GM18868 (cell line): ENCODE data around the gene POLL.

Experiments used
- ATAC-seq: cut with Tn5 transposase; IDR thresholded peaks from one replicate; pipeline ENCODE4 v1.9.1; 2021; ENCODE audit warnings: mild to moderate bottlenecking, moderate library complexity; ENCODE audit not compliant: unreplicated experiment

POLL gene

DNA sequence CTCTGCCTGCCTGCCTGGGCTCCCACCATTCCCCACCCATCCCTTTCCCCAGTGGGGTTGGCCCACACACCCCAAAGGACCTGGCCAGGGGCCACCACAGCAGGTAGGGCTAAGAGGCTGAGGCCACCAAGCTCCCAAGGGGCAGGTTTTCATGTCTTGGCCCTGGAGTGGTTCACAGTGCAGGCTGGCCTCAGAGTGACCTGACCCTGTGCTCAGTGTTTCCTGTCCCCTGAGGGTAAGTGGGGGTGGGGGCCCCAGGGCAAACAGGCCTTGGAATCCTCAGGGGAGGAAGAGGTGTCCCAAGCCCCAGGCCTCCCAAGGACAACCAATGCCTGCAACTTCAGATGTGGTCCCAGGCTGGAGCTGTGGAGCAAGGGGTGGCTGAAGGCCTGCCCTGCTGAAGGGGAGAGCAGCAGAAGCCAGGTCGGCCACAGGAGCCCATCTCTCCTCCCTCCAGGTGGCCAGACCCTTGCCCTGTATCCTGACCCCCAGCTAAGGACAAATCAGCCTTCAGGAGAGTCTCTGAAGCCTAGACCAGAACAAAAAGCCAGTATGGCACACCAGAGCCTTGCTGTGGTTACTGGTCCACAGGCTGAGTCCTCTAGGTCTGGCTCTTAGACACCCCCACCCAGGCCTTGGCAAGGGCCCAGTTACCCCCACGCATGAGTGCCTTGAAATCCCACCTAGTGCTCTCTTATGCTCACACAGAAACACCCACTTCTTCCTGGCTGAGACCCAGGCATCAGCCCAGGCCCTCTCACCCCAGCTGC, 27.6 kb downstream of the POLL start:
- ATAC-seq, result no peak

DNA sequence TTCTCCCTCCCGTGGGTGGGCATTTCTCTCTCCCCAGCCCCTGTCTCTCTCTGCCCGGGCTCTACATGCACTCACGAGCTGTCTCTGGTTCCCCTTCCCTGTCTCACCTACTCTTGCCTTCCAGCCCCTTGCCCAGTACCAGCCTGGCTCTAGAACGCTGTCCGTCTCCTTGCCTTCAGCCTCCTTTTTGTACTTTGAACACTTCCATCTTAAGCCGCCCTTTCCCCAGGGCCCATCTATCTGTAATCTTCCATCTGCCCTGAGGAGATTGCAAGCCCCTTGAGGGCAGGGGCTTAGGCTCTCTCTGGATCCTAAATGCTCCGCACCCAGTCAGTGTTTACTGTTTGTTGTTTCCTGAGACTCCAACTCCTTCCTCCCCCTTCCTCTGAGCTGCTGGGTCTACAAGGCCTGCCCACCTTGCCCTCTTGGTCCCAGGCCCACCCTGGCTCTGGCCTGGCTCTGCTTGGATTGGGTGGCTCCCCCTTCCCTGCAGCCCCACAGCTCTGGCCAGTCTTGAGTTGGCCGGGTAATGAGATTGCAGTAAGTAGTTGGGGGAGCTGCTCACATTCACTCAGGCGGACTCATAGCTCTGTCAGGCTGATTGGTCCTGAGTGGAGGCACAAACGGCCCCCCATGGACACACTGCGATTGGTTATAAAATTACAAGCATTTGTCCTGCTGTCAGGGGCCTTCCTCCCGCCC, 28.3 kb downstream of the POLL start:
- no peak for ATAC-seq

DNA sequence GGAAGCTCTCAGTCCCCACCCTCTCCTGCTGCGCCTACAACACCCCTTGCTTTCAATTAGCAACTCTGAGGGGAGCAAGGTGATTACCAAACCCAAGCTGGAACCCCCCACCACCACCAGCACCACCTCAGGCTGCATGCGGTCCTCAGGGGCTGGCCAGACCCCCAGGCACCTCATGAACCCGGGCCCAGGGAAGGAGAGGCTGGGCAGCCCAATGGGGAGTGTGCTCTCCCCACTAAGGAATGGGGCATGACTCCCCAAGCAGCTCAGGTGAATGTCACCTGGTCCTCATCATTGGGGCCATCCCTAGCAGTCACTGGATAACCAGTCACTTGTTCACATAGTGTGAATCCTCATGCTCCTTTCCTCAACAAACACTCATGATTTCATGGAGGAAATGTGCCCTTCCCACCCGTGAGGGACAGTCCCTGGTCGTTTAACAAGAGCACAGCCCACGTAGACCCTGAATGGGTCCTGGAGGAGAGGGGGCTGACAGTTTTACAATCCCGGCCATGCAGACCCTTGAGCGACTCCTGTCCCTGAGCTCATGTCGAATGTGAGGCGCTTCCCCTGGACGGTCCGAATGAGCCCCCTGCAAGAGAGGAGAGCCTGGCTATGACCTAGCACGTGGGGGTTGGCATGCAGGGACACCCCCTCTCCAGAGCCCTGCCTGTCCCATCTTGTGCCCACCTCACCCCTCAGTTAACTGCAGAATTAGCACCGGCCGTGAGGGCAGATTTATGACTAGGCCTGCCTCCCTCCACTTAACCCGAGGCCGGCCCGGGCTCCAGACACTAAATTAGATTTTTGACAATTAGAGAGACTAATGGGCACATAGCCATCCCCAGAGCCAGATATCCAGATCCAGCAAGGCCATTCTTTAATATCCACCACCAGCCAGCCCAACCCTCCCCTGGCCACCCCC, 29.1 kb downstream of the POLL start:
- no peak for ATAC-seq

DNA sequence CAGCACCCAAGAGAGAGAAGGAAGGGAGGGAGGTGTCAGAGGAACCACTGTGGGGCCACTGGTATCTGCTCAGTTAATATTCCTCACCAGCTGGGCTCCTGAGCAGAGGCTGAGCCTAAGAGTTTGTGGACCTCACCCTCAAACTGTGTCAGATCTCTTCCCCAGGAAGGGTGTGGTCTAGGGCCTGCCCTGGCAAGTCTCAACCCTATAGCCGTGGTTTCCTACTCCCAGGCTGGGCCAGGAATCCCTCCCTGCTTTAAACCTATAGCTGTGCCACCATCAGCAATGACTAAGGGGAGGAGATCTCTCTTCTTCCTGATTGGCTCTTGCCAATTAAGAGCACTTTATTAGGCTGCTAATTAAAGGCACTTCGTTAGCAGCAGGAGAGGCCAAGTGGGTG, 29.9 kb downstream of the POLL start:
- ATAC-seq, result no peak

DNA sequence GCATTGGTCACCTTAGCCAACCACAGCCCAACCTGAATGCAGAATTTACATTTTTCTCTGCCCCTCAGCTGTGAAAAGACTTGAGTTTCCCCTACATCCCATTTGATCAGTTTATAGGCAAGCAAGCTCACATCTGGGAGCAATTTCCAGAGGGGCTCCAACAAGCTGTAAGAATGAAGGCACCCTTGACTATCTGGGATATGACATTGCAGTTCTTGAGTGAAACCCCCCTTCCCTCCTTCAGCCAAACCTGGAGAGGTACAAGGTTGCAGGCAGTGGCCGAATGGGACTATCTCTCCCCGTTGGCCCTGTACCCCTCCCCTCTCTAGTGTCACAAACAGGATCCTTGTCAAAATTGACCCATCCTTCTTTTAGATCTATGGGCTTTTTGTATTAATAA, 30.5 kb downstream of the POLL start:
- no peak for ATAC-seq

GRCh38 chr10:101552442-101552841, 35.6 kb downstream of the POLL start:
- ATAC-seq, result no peak

DNA sequence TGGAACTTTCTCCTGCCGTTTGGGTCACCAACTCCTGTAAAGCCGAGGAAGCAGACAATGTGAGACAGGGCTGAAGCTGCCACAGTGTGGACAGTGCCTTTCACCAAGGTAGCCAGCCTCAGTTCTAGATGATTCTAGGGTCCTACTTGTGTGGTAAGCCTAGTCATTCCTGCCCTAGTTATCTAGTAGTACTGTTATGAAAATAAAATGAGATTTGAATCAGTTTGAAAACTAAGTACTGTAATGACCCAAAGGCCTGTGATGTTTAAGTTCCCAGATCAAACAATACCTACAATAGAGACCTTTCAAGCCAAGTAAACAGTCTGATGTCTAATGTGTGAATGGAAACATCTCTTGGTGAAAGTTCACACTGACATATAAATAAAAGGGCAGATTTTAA, 37.1 kb downstream of the POLL start:
- no peak for ATAC-seq

DNA sequence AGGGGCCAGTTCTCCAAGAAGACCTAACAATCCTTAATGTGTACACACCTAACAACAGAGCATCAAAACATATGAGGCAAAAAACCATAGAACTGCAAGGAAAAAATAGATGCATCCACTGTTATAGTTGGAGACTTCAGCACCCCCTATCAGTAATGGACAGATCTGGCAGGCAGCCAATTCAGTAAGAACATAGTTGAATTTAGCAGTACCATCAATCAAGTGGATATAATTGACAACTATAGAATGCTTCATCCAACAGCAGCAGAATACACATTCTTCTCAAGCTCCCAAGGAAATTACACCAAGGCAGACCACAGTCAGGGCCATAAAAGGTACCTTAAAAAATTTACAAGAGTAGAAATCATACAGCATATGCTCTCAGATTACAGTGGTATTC, 42.2 kb downstream of the POLL start:
- no peak for ATAC-seq

DNA sequence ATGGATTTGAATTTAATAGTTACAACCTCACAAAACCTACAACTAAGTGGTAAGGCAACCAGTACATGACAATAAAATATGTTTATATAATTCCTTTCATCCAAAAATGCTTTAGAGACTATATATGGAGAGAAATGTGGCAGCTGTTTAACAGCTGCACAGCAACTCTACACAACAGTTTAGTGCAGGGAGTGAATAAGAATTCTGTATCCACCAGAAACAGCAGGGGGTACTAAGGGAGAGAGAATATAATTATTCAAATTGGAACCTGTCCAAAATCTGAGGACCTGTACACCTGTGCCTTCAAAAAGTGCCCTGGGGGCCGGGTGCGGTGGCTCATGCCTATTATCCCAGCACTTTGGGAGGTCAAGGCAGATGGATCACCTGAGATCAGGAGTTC, 49.6 kb downstream of the POLL start:
- ATAC-seq, result no peak

DNA sequence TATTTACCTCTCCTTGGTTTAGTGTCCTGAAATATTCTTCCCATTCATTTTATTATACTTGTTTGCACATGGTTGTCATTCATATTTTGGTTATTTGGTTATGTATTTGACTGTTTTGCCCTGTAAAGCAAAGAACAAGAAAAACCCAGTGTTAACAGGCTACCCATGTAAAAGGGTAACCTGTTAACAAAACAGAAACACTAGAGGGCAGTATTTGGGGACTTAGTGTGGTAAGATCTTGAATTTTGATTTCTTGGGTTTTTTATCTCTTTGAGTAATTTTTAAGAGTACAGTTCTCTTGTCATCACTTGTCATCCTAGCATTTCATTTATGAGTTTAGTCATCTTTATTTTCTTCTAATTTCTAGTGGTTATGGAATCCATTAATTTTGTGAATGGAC, 51.3 kb downstream of the POLL start:
- no peak for ATAC-seq

- no peak for ATAC-seq
Observed at GRCh38 chr10:101535949-101536348, 52.1 kb downstream of the POLL start.

- ATAC-seq, result no peak
Observed at GRCh38 chr10:101529725-101530553, 58.1 kb downstream of the POLL start.

DNA sequence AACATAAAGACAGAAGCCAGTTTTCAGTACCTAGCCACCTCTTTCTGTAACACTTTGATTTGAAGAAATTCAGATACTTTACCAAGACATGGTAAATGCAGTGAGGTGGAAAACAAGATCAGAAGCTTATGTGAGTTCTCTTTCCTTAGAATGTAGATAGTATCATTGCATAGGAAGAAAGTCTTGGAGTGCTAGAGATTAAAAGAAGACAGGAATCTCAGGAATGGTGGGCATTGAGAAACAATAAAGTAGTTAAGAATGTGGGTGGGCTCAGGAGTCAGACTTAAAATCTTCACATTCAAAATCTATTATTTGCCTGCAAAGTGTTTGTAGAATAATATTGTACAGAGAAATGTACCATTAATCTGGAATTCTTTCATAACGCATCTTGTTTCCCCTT, 58.9 kb downstream of the POLL start:
- no peak for ATAC-seq
